Activated CD4-positive, alpha-beta T cell treated with anti-CD3 and anti-CD28 coated beads, Interleukin-2, Interleukin-6, amounts not matched to agents 100 ng/mL and 50 ng/mL, durations not matched to agents 16 hours and 8 hours (primary cell): ENCODE data around the gene SMARCAL1.
"Not testable (repeated sequence)": the region's sequence is repeated elsewhere in the genome, so short reads cannot be mapped to it uniquely, and the experiment has no call there.

ENCODE experiments used
- DNase-seq: peaks from one replicate; pipeline ENCODE4 v3.0.0-alpha.2; 2020

The SMARCAL1 gene

GRCh38 chr2:216412022-216412999 lies at the start of gene SMARCAL1:
Gene SMARCAL1 (plus strand): TSS chr2:216412484. CDS start chr2:216414705, 2,221 bp downstream.
- peak; percentile 98 for DNase-seq

GRCh38 chr2:216362730-216363129 lies 49.6 kb upstream of the SMARCAL1 start:
- DNase-seq, result no peak

GRCh38 chr2:216363221-216363620 lies 49.1 kb upstream of the SMARCAL1 start:
- DNase-seq, result no peak

- no peak for DNase-seq
Measured at GRCh38 chr2:216365518-216365917, 46.8 kb upstream of the SMARCAL1 start.

GRCh38 chr2:216366777-216367471 lies 45.4 kb upstream of the SMARCAL1 start:
- DNase-seq, result no peak

- DNase-seq, result no peak
Measured at GRCh38 chr2:216369821-216370220, 42.5 kb upstream of the SMARCAL1 start.

- DNase-seq, result no peak
Measured at GRCh38 chr2:216370961-216371712, 41.1 kb upstream of the SMARCAL1 start.

- peak; percentile 55 for DNase-seq
Measured at GRCh38 chr2:216371721-216372702, 40.3 kb upstream of the SMARCAL1 start, which contains the start of gene MARCHF4. Gene MARCHF4 (minus strand): TSS chr2:216372483. CDS start chr2:216370260, 2,223 bp downstream.

GRCh38 chr2:216372761-216373291 lies 39.5 kb upstream of the SMARCAL1 start:
- peak; percentile 12 for DNase-seq

GRCh38 chr2:216373896-216374295 lies 38.4 kb upstream of the SMARCAL1 start:
- DNase-seq, result no peak

GRCh38 chr2:216375286-216375685 lies 37.0 kb upstream of the SMARCAL1 start:
- DNase-seq, result no peak

- DNase-seq, result no peak
Measured at GRCh38 chr2:216379977-216380376, 32.3 kb upstream of the SMARCAL1 start.

GRCh38 chr2:216384409-216384808 lies 27.9 kb upstream of the SMARCAL1 start:
- not testable (repeated sequence) for DNase-seq

- DNase-seq, result no peak
Measured at GRCh38 chr2:216385478-216385877, 26.8 kb upstream of the SMARCAL1 start.

GRCh38 chr2:216387262-216387661 lies 25.0 kb upstream of the SMARCAL1 start:
- no peak for DNase-seq

GRCh38 chr2:216388046-216388884 lies 24.0 kb upstream of the SMARCAL1 start:
- DNase-seq, result peak; percentile 10

- DNase-seq, result no peak
Measured at GRCh38 chr2:216389570-216389969, 22.7 kb upstream of the SMARCAL1 start.

- no peak for DNase-seq
Measured at GRCh38 chr2:216391401-216391800, 20.9 kb upstream of the SMARCAL1 start.

GRCh38 chr2:216392018-216392562 lies 20.2 kb upstream of the SMARCAL1 start:
- DNase-seq, result no peak
